Neural cell (in vitro differentiated cells): ENCODE measurements around the gene CIDEA. TPM values are rescaled to one million over a fixed set of nuclear protein-coding genes. Genes with fewer than 3 reads are reported as not detected.

ENCODE experiments used
- H2AFZ ChIP-seq: fragments of 200-600, 300-800 bp; sonication (generic), shearing (Covaris generic); 2 replicates; pipeline ENCODE4 v1.6.0; 2014; ENCODE audit warnings: low read depth, mild to moderate bottlenecking, antibody characterized with exemption, low read length, moderate library complexity
- H3F3A ChIP-seq: fragments of 200-600 bp; shearing (Covaris generic); 2 replicates; pipeline ENCODE4 v1.6.1; 2016; ENCODE audit warnings: mild to moderate bottlenecking, moderate library complexity, mixed read lengths, antibody characterized with exemption, low read length; ENCODE audit not compliant: insufficient read depth, poor library complexity, severe bottlenecking
- H3K27ac ChIP-seq: fragments of 200-600, 300-800 bp; sonication (generic), shearing (Covaris generic); 2 replicates; pipeline ENCODE4 v1.5.1; 2014; ENCODE audit warnings: mild to moderate bottlenecking, low read length, moderate library complexity
- H3K27me3 ChIP-seq: fragments of 300-800, 200-600 bp; sonication (generic), shearing (Covaris generic); 2 replicates; pipeline ENCODE4 v1.6.0; 2014; ENCODE audit warnings: mild to moderate bottlenecking, low read depth, low read length, moderate library complexity; ENCODE audit not compliant: insufficient read depth
- H3K36me3 ChIP-seq: fragments of 300-800, 200-600 bp; sonication (generic), shearing (Covaris generic); 2 replicates; pipeline ENCODE4 v1.5.1; 2014; ENCODE audit warnings: mild to moderate bottlenecking, antibody characterized with exemption, low read length, moderate library complexity; ENCODE audit not compliant: insufficient read depth
- H3K4me2 ChIP-seq: fragments of 300-800, 200-600 bp; sonication (generic), shearing (Covaris generic); 2 replicates; pipeline ENCODE4 v1.6.0; 2014; ENCODE audit warnings: mild to moderate bottlenecking, low read length
- H3K4me3 ChIP-seq: fragments of 300-800, 200-600 bp; sonication (generic), shearing (Covaris generic); 2 replicates; pipeline ENCODE4 v1.5.1; 2014; ENCODE audit warnings: mild to moderate bottlenecking, low read length, moderate library complexity
- H3K79me2 ChIP-seq: fragments of 200-600 bp; shearing (Covaris generic); replicated peaks from 2 replicates; pipeline ENCODE4 v1.6.0; 2014; ENCODE audit warnings: mild to moderate bottlenecking, low read length, moderate library complexity; ENCODE audit not compliant: insufficient read depth
- H3K9ac ChIP-seq: fragments of 300-800, 200-600 bp; sonication (generic), shearing (Covaris generic); 2 replicates; pipeline ENCODE4 v1.6.1; 2016; ENCODE audit warnings: mild to moderate bottlenecking, low read length, mixed read lengths
- H3K9me2 ChIP-seq: fragments of 200-600 bp; shearing (Covaris generic); 2 replicates; pipeline ENCODE4 v1.6.1; 2016; ENCODE audit warnings: mild to moderate bottlenecking, low read length, mixed read lengths; ENCODE audit not compliant: insufficient read depth
- H3K9me3 ChIP-seq: fragments of 200-600, 300-800 bp; sonication (generic), shearing (Covaris generic); 2 replicates; pipeline ENCODE4 v1.6.1; 2016; ENCODE audit warnings: mild to moderate bottlenecking, mixed run types, low read length, moderate library complexity, mixed read lengths
- H4K20me1 ChIP-seq: fragments of 200-600 bp; shearing (Covaris generic); 2 replicates; pipeline ENCODE4 v1.6.1; 2016; ENCODE audit warnings: mild to moderate bottlenecking, mixed run types; ENCODE audit not compliant: insufficient read depth
- EP300 ChIP-seq: fragments of 450-650 bp; conservative IDR thresholded peaks from 2 replicates; pipeline ENCODE4 v1.6.1; 2014; ENCODE audit warnings: antibody characterized with exemption, mild to moderate bottlenecking, moderate library complexity; ENCODE audit not compliant: poor library complexity, severe bottlenecking
- EZH2 ChIP-seq: fragments of 200-600, 300-800 bp; shearing (Covaris generic), sonication (generic); IDR thresholded peaks from 2 replicates; pipeline ENCODE4 v1.6.1; 2014; ENCODE audit warnings: antibody characterized with exemption, low read length, borderline replicate concordance, mild to moderate bottlenecking; ENCODE audit not compliant: insufficient read depth, poor library complexity, severe bottlenecking
- MXI1 ChIP-seq: fragments of 450-650 bp; conservative IDR thresholded peaks from 2 replicates; pipeline ENCODE4 v1.6.1; 2014; ENCODE audit warnings: antibody characterized with exemption, mild to moderate bottlenecking; ENCODE audit not compliant: poor library complexity, severe bottlenecking
- POLR2AphosphoS5 ChIP-seq: IDR thresholded peaks from 2 replicates; pipeline ENCODE4 v1.6.1; 2012
- RAD21 ChIP-seq: fragments of 450-650 bp; conservative IDR thresholded peaks from 2 replicates; pipeline ENCODE4 v1.6.1; 2014; ENCODE audit warnings: antibody characterized with exemption, mild to moderate bottlenecking, moderate library complexity
- SMC3 ChIP-seq: fragments of 450-650 bp; conservative IDR thresholded peaks from 2 replicates; pipeline ENCODE4 v1.6.1; 2014; ENCODE audit warnings: antibody characterized with exemption, mild to moderate bottlenecking, moderate library complexity; ENCODE audit not compliant: poor library complexity
- TAF1 ChIP-seq: IDR thresholded peaks from 2 replicates; pipeline ENCODE4 v1.6.1; 2012; ENCODE audit warnings: low read depth
- polyA plus RNA-seq: library from polyadenylated mRNA; depleted of rRNA; stranded (reverse); fragments of >200 nt; gene quantifications from 2 replicates; pipeline ENCODE4 v1.2.3, GENCODE V29; 2014
- TF ChIP-seq, protein P1 (sequence below): IDR thresholded peaks from 2 replicates; pipeline ENCODE4 v1.6.1; 2012; ENCODE audit warnings: borderline replicate concordance
- TF ChIP-seq, protein P2 (sequence below): fragments of 450-650 bp; IDR thresholded peaks from 2 replicates; pipeline ENCODE4 v1.5.1; 2014; ENCODE audit warnings: antibody characterized with exemption, mild to moderate bottlenecking, moderate library complexity; ENCODE audit not compliant: poor library complexity, severe bottlenecking

Gene CIDEA
- polyA plus RNA-seq, 1 donor from 2014 or later = not detected

DNA sequence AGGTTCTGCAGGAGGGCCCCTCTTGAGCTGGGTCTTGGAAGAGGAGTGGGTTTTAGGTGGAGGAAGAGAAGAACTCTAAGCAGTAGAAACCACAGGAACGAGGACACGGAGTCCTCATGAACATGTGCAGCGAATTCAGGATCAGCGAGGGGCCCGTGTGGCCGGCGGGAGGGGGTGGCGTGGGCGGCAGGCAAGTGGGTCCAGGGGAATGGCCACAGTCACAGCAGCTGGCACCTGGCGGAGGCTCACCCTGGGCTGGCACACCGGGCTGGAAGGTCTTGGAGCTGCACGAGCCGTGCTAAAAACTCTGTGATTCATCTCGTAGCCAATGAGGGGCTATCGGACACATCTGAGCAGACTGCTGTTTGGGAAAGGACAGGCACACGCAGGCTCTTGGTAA lies 18.0 kb upstream of the CIDEA start:
- no peak overlapping the region for H2AFZ ChIP-seq
- H3K27me3 ChIP-seq = no peaks in the 10 kb centered on the region
- H4K20me1 ChIP-seq = no peaks in the 10 kb centered on the region
- TF ChIP-seq EZH2 (no peak), SMC3 (no peak), EP300 (no peak), RAD21 (no peak), MXI1 (no peak), POLR2AphosphoS5 (no peak), TAF1 (no peak)
- TF ChIP-seq, protein P1, sequence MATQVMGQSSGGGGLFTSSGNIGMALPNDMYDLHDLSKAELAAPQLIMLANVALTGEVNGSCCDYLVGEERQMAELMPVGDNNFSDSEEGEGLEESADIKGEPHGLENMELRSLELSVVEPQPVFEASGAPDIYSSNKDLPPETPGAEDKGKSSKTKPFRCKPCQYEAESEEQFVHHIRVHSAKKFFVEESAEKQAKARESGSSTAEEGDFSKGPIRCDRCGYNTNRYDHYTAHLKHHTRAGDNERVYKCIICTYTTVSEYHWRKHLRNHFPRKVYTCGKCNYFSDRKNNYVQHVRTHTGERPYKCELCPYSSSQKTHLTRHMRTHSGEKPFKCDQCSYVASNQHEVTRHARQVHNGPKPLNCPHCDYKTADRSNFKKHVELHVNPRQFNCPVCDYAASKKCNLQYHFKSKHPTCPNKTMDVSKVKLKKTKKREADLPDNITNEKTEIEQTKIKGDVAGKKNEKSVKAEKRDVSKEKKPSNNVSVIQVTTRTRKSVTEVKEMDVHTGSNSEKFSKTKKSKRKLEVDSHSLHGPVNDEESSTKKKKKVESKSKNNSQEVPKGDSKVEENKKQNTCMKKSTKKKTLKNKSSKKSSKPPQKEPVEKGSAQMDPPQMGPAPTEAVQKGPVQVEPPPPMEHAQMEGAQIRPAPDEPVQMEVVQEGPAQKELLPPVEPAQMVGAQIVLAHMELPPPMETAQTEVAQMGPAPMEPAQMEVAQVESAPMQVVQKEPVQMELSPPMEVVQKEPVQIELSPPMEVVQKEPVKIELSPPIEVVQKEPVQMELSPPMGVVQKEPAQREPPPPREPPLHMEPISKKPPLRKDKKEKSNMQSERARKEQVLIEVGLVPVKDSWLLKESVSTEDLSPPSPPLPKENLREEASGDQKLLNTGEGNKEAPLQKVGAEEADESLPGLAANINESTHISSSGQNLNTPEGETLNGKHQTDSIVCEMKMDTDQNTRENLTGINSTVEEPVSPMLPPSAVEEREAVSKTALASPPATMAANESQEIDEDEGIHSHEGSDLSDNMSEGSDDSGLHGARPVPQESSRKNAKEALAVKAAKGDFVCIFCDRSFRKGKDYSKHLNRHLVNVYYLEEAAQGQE = no peak
- TF ChIP-seq, protein P2, sequence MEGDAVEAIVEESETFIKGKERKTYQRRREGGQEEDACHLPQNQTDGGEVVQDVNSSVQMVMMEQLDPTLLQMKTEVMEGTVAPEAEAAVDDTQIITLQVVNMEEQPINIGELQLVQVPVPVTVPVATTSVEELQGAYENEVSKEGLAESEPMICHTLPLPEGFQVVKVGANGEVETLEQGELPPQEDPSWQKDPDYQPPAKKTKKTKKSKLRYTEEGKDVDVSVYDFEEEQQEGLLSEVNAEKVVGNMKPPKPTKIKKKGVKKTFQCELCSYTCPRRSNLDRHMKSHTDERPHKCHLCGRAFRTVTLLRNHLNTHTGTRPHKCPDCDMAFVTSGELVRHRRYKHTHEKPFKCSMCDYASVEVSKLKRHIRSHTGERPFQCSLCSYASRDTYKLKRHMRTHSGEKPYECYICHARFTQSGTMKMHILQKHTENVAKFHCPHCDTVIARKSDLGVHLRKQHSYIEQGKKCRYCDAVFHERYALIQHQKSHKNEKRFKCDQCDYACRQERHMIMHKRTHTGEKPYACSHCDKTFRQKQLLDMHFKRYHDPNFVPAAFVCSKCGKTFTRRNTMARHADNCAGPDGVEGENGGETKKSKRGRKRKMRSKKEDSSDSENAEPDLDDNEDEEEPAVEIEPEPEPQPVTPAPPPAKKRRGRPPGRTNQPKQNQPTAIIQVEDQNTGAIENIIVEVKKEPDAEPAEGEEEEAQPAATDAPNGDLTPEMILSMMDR = no peak
- no peaks in the 10 kb centered on the region for H3F3A ChIP-seq
- no peak overlapping the region for H3K27ac ChIP-seq
- no peak overlapping the region for H3K4me3 ChIP-seq
- no peaks in the 10 kb centered on the region for H3K9me3 ChIP-seq
- H3K36me3 ChIP-seq = no peaks in the 10 kb centered on the region
- H3K79me2 ChIP-seq = no peaks in the 10 kb centered on the region
- H3K9ac ChIP-seq = no peak overlapping the region
- no peak overlapping the region for H3K4me2 ChIP-seq
- no peaks in the 10 kb centered on the region for H3K9me2 ChIP-seq

DNA sequence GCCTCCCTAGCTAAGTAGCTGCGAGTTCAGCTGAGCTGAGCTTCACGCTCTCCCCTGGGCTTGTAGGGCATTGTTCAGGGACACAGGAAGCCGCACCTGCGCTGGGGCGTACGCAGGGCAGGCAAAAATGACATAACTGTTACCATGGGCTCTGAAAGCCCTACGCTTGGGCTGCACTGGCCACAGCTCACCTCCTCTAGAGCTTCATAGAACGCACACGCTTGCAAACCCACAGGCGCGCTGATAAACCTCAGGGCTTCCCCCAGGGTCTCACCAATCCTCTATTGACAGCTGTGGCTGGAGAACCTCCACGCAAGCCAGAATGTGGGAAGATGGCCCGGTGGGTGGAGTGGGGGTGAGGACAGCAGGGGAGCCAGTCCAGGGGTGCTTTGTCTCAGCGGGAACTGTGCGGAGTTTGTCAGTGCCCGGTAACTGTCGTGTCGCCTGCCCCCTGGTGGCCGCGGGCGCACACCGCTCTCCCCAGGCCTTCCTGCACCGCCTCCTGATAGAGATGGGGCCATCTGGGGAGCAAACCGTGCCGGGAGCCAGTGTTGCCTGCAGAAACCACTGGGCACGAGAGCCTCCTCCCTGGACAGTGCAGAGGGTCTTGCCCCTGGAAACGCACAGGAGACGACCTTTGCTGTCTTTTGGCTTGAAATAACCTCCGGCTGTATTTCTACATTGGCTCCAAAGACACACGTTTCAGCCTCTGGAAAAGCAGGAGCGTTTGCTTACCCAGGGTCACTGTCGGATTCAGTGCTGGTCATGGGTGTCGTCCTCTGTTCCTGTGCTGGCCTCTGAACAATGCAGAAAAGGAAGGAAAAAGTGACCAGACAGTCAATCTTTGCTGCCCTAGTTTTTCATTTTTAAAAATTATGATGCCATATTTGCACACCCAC lies 17.0 kb upstream of the CIDEA start:
- Histone ChIP-seq H3K4me2 (no peak overlapping the region), H3K27ac (no peak overlapping the region), H2AFZ (no peak overlapping the region), H3K27me3 (no peaks in the 10 kb centered on the region), H3K36me3 (no peaks in the 10 kb centered on the region), H3K9ac (no peak overlapping the region), H3K4me3 (no peak overlapping the region), H3K79me2 (no peaks in the 10 kb centered on the region), H3F3A (no peaks in the 10 kb centered on the region), H3K9me3 (no peaks in the 10 kb centered on the region), H4K20me1 (no peaks in the 10 kb centered on the region), H3K9me2 (no peaks in the 10 kb centered on the region)
- TF ChIP-seq SMC3 (no peak), EP300 (no peak), MXI1 (no peak), EZH2 (no peak)
- TF ChIP-seq, protein P2 = peak; percentile 49
